Adipose tissue (tissue), 3 donors: ENCODE data around the gene RFWD3. TPM values are rescaled to one million over a fixed set of nuclear protein-coding genes. Genes with fewer than 3 reads are reported as not detected.
A peak's percentile ranks its signal among the peaks of the same experiment; 100 is the strongest.

Source experiments
- H3K27ac ChIP-seq: one replicate; pipeline ENCODE4 v1.5.1; 2013; ENCODE audit warnings: low read depth, low read length
- whole genome bisulfite sequencing, 3 donors: extraction: QIAGEN DNeasy Blood & Tissue Kit; methylation state at CpG; one replicate each; pipeline ENCODE4 v1.1.7; 2013; 5-methylcytosine and 5-hydroxymethylcytosine counted together
- polyA plus RNA-seq, 3 donors: library from polyadenylated mRNA; stranded (reverse); fragments of 200-250 nt; gene quantifications; one replicate each; pipeline ENCODE4 v1.2.3, GENCODE V29; 2013
- donor health status: healthy with polysubstance abuse.
- donor health status: Bipolar disorder and iron deficiency.
- donor health status: healthy.

Gene RFWD3
- polyA plus RNA-seq, 3 donors = 2.8 to 6.3 (median 4.2) TPM

DNA sequence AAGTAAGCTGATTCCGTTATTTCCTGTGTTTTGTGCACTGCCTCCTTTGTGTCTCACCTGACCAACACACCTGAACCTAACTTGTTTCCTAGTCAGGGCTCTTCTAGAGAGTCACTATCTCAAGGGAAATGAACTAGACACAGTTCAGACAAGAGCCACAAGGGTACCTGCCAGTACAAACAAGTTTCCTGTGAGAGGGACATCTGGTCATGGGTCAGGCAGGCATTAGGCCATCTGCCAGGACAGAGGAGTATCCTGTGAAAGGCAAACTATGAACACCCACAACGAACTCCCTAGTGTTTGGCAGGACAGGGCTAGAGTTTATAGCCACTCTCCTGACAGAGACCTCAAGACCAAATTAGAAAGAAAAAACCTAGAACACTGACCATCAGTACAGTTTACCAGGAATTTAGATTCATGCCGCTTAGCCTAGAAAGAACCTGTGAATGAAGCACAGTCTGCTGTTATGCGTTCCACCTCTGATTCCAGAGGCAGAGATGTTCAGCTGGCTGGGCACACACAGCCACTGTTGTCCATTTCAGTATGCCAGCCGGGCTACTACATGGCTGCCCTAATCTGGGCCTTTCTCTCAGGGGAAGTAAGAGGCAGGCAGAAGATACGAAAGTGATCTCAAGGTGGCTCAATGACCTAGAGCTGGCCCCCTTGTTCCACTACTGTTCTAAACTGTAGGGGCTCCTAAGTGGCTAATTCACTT lies 39.0 kb downstream of the RFWD3 start:
- WGBS, 3 donors = 49 to 77% (median 71%) methylated on average over 6 of the region's 6 CpGs
- H3K27ac ChIP-seq = no peak overlapping the region

DNA sequence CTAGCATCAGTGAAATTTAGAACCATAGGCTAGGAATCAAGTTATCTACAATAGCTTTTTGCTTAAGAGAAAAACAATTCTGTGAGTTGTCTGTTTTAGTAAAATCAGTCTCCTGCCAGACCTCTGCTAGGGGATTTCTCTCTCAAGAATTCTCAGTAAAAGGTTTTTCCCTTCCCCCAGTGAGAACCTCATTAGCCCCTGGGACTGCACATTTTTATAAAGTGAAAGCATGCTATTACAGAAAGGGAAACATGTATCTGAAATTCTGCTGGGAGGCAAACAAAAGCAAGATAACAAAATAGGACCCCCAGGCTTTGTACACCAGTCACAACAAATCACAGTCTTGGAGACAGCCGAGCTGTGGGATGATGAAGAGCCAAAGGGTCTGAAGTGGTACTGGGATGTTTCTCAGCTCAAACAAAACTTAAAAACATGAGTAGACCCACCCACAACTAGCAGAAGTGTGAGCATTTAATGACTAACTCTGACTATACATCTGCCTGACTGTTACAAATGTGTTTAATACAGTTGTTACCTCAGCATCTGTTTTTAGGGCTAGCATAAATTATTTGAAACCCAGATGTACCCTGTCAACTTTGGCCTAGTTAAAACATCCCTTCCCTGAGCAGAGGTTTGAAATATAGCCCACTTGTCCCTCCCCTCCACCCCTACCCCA lies 39.8 kb downstream of the RFWD3 start:
- no peak overlapping the region for H3K27ac ChIP-seq
- WGBS, 3 donors = 0 to 46% (median 0%) methylated on average over 1 of the region's 1 CpG

DNA sequence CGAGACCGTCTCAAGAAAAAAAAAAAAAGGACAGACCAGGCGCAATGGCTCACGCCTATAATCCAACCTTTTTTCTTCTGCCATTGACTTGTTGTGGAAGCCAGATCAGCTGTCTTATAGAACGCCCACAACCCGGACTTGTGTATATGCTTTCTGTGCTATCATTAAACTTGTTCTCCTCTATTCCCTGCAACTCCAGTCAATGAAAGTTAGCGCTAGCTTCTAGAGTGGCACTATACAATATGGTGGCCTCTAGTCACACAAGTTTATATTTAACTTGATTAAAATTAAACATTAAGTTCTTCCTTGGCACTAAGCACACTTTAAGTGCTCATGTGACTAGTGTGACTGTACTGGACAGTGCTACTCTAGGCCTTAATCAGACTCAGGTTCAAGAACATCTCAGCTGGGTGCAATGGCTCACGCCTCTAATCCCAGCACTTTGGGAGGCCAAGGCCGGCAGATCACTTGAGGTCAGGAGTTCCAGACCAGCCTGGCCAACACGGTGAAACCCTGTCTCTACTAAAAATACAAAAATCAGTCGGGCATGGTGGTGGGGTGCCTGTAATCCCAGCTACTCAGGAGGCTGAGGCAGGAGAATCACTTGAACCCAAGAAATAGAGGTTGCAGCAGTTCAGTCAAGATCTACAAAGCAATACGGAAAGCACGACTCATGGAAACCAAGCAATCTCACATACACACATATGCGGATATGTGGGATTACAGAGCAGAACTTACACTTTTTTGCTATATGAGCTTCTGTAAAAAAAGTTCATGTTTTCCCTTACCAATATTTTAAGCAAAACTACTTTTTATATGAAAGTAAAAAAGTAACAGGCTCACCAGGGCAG lies 41.0 kb downstream of the RFWD3 start:
- H3K27ac ChIP-seq = no peak overlapping the region
- 90 to 96% (median 92%) methylated on average over 14 of the region's 14 CpGs for WGBS, 3 donors

DNA sequence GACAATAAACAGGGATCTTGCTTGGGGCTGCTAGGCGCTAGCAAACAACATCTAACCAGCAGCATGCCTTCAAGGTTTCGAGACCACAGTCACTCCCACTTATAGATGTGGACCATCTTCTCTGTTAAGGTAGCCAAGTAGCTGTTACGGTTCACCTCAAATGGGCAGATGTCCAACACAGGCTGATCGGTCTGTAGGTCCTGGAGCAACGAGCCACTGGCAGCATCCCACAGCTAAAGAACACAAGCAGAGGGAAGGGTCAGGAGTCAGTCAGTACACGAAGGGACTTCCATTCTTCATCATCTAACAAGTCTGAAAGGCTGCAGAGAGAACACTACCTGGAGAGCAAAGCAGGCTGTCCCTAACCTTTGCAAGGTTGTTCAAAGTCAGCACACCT lies 42.8 kb downstream of the RFWD3 start:
- WGBS, 3 donors = 81 to 86% (median 86%) methylated on average over 6 of the region's 6 CpGs
- H3K27ac ChIP-seq = no peak overlapping the region

DNA sequence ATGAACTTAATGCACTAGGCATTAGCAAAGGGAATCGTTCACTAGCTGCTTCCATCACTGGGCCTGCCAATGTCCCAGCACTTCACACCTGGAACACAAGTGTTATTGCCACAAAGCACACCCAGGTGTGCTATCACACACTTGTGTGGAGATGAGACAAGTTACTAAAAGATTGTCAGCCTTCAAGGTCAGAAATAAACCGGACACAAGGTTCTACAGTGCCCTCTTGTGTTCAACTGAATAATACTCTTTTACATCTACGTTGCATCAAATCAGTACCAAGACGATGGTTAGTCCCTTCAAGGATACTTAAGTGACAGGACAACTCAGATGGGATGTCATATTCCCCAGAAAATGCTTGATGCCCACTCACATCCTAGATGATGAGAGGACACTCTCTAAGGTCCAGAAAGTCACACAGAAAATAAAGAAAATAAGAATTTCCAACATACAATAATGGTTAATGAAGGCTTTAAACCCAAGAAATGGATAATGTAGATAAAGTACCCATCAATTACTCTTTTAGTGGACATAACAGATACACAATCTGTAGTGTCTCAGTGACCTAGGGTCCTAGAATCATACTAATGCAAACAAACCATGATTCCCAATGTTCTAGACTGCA lies 43.4 kb downstream of the RFWD3 start:
- no peak overlapping the region for H3K27ac ChIP-seq
- 19 to 35% (median 30%) methylated on average over 4 of the region's 4 CpGs for WGBS, 3 donors

DNA sequence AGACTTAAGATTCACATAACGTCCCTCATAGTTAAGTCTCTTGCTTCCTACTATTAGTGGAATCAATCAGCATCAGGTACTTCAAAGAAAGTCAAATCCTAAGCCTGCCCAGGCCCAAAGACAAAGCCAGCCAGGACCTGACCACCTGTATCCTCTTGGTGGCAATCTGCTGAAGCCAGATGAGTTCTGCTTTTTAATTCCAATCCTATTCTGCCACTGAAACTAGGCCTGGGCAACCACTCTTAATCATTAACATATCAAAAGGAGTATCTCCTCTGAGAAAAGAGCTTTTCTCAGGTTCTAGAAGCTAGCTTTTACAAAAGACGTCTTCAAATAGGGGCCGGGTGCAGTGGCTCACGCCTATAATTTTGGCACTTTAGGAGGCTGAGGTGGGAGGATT lies 44.7 kb downstream of the RFWD3 start:
- H3K27ac ChIP-seq = no peak overlapping the region
- WGBS, 3 donors = 95 to 97% (median 96%) methylated on average over 4 of the region's 4 CpGs

DNA sequence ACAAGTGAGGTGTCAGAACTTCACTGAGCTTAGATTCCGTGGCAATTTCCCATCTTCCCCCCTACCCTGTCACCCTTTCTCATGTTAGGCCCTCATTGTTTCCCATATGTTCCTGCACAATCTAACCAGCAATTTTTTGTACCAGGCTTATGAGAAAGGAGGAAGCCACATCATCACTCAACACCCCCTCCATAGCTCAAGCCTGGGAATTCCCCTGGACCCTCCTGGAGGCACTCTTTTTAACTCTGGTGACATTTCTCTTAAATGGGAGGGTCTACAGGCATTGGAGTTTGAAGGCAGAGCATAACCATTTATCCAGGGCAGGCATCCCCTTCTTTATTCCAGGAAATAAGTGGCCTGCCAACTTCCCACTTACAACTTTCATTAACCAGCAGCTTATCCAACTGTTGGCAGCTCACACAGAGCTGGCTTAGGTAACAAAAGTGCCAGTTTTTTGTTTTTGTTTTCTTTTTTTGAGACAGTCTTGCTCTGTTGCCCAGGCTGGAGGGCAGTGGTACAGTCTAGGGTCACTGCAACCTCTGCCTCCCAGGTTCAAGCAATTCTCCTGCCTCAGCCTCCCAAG lies 49.4 kb downstream of the RFWD3 start:
- WGBS, 3 donors = 92 to 94% (median 94%) methylated on average over 1 of the region's 1 CpG
- no peak overlapping the region for H3K27ac ChIP-seq

DNA sequence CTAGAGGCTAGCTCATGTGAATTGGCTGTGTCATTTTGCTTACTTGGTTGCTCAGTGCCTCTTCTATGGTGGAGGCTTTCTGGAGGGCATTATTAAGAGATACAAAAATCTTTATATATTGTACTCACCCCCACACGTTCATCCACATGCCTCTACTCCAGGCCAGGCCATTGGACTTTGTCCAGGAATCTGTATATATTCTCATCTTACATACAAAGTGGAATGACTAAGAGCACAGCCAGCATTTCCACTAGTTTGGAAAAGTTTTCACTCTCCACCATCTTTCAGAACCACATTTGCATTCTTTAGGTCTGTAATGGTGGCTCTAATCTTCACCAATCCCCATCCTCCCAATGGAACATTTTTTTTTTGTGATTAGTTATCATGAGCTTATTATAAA lies 55.0 kb downstream of the RFWD3 start:
- no peak overlapping the region for H3K27ac ChIP-seq
- WGBS, 3 donors = 61 to 88% (median 84%) methylated on average over 1 of the region's 1 CpG

DNA sequence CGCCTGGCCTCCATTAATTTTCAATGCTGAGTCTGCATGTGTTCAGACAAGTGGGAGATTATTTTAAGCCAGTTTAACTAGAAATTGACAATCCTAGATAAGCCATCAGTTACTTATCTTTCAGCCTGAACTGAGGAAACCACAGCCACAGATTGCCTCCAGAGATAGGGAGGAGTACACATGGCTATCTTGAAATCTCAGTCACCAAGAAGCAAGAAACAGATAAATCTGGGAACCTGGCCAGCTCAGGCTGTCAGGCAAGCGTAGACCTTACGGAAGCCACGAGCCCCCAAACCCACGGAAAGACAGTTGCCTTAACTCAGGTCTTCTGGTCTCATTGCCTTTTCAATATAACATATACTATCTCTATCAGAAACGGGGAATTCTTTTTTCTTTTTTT lies 57.7 kb downstream of the RFWD3 start:
- no peak overlapping the region for H3K27ac ChIP-seq
- WGBS, 3 donors = 51 to 80% (median 51%) methylated on average over 6 of the region's 6 CpGs

DNA sequence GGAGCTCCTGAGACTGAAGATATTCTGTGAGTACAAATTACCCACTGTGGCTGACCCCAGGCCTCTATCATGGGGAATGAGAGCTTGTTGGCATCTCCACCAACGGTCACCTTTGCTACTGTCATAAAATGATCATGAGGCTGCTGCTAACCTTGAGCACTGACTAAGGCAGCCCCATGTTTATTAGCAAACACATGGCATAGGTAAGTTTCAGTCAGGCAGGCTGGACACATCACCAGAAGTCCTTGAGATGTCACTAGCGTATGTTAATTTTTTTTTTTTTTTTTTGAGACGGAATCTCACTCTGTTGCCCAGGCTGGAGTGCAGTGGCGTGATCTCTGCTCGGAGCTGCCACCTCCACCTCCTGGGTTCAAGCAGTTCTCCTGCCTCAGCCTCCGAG lies 58.3 kb downstream of the RFWD3 start:
- WGBS, 3 donors = 38 to 85% (median 78%) methylated on average over 6 of the region's 6 CpGs
- H3K27ac ChIP-seq = no peak overlapping the region

DNA sequence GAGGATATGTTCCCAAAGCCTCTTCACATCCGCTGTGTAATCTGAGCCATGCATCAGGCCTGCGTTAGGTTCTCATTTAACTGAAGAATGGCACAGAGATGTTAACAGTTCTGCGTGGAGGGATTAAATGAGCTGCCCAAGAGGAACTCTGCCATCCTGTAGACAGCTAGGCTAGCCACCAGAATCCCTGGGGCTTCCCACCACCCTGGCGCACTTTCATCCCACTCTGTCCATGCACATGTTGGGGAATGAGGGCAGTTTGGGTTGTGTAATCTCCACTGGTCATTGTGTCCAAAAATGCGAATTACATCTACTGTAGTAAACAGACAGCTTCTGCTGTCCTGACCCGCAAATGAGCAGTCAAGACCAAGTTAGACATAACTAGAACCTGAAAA lies 58.7 kb downstream of the RFWD3 start:
- H3K27ac ChIP-seq = no peak overlapping the region
- 76 to 86% (median 77%) methylated on average over 6 of the region's 6 CpGs for whole genome bisulfite sequencing, 3 donors

DNA sequence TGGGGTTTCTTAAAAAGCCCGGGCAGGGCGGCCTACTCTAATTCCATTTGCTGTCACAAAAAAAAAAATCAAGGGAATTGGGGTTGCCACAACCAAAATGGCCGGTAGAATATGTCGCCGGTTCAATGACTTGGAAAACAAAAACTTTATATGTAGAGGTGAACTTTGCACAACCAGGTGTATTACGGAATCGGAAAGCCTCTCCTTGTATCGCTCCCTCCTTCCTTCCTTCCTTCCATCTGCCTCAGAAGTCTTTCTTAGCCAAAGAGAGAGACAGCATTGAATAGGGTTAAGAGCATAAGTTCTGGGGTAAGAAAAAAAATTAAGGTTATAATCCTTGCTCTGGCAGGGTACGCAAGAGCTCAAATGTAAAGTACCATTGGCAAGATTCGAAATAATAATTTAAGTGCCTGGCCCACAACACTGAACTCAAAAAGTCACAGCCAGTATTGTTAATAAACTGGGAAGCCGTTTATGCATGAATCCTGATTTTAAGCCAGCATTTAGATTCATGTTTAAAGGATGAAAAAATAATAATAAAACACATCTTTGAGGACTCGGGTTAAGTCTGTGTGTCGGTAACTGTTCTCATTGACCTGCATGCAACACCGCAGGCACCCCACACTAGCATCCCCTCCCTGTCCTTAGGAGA lies 59.2 kb downstream of the RFWD3 start:
- no peak overlapping the region for H3K27ac ChIP-seq
- WGBS, 3 donors = 20 to 24% (median 20%) methylated on average over 14 of the region's 14 CpGs

DNA sequence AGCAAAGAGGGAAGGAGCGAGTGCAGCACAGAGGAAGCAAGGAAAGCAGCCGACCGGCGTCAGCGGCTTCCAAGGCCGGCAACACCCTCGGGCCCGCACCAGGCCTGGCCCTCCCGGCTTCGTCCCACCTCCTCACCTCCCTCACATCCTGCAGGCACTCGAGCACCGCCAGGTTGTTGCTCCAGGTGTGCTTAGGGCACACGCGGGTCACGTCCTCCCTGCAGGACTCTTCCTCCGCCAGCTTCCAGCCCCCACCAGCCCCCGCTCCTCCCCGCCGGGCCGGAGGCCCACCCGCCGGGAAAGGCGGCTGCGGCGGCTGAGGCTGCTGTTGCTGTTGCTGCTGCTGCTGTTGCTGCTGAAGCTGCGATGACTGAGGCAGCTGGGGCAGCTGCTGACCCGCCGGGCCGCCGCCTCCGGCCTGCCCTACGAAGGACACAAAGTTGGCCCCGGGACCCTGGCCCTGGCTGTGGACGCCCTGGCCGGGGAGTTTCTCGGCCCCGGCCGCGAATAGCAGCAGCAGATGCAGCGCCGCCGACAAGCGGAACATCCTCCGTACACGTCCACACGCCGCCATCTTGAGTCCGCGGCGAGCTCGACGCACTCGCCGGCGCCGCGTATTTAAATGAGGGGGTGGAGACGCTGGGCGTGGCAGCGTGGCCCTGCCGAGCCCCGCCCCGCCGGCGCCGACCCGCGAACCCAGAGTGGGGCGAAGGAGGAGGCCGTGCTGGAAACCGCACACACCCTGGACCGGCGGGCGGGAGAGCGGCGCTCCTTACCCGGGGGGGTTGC lies 60.0 kb downstream of the RFWD3 start, which contains the start of gene GLG1:
Gene GLG1, minus strand, starts transcription at position 594 of the 789 bp plus-strand sequence. Its CDS starts 20 bp downstream, at position 574.
- WGBS, 3 donors = 0 to 1% (median 1%) methylated on average over 64 to 77 of the region's 77 CpGs
- H3K27ac ChIP-seq = peak within 1 kb of the TSS; percentile 78

DNA sequence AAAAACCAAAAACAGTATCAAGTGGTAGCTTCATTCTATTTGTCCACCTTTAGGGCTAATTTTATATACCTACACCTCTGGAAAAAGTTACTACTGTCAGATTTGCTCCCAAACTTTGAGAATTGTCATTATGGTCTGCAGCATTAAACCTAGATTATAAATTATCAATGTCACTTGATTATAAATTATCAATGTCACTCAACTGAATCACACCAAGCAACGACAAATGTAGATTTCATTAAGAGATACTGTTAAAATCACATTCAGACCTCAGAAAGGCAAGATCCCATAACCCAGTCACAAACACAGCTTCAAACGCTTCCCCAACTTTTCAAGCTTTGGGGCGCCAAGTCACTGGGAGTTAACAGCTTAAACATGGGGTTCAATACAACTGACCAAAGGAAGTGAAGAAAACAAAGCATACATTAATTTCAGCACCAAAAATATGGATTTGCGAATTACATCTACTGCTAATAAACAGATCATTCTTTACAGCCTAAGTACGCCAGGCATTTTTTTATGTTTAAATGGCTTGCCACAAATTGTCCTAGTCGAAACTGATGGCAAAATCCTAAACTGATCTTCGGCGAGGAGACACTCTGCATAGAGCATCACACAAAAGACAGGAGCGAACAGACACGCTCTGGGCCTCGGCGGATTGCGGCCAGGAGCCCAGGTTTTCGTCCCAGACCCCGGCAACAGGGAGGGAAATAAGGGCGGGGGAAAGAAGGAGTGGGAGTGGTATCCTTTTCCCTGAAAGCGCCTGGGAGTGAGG lies 60.7 kb downstream of the RFWD3 start:
- WGBS, 3 donors = 2 to 5% (median 4%) methylated on average over 15 to 17 of the region's 17 CpGs
- H3K27ac ChIP-seq = no peak overlapping the region

DNA sequence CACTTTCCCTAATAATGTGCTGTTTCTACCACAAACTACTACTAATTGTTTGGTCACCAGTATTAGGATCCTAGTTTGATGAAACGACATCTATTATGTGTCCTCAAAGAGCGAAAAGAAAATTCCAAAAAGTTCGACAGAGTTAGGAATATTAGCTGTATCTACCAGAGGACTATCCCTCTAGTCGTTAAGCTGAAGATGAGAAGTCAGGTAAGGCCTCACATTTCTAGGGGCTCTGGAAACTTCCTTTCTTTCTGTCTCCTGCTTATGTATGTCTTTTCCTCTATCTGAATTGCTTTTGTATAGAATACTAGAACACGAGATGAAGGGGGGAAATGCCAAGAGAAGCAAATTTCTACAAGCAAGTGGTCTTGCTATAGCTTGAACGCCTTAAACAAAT lies 61.3 kb downstream of the RFWD3 start:
- 28 to 60% (median 57%) methylated on average over 6 of the region's 6 CpGs for WGBS, 3 donors
- no peak overlapping the region for H3K27ac ChIP-seq

DNA sequence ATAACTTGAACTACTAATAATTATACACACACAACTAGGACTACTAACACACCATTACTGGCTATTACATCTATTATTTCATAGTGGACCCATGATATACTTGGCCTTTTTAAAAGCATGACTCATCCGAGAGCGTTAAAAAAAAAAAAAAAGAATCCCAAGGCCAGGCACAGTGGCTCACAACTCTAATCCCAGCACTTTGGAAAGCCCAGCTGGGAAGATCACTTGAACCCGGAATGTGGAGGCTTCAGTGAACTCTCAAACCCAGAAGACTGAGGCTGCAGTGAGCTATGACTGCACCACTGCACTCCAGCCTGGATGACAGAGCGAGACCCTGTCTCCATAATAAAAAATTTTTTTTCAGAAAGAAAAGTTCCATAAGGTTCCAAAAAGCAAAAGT lies 62.8 kb downstream of the RFWD3 start:
- 49 to 68% (median 61%) methylated on average over 4 of the region's 4 CpGs for WGBS, 3 donors
- H3K27ac ChIP-seq = no peak overlapping the region
